Stimulated activated CD8-positive, alpha-beta memory T cell treated with anti-CD3 and anti-CD28 coated beads, Interleukin-15, amount 100 ng/mL, for 24 hours (primary cell): ENCODE measurements around the gene HBB.
"Not testable (repeated sequence)": the region's sequence is repeated elsewhere in the genome, so short reads cannot be mapped to it uniquely, and the experiment has no call there.

ENCODE experiments used
- DNase-seq: peaks from one replicate; pipeline ENCODE4 v3.0.0-alpha.2; 2020; ENCODE audit warnings: low read depth

Gene HBB

DNA sequence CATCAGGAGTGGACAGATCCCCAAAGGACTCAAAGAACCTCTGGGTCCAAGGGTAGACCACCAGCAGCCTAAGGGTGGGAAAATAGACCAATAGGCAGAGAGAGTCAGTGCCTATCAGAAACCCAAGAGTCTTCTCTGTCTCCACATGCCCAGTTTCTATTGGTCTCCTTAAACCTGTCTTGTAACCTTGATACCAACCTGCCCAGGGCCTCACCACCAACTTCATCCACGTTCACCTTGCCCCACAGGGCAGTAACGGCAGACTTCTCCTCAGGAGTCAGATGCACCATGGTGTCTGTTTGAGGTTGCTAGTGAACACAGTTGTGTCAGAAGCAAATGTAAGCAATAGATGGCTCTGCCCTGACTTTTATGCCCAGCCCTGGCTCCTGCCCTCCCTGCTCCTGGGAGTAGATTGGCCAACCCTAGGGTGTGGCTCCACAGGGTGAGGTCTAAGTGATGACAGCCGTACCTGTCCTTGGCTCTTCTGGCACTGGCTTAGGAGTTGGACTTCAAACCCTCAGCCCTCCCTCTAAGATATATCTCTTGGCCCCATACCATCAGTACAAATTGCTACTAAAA is at the start of gene HBB:
TSS of gene HBB (minus strand) at position 340 of the 579 bp plus-strand sequence. CDS start at position 290, 50 bp downstream.
- DNase-seq: no peak

DNA sequence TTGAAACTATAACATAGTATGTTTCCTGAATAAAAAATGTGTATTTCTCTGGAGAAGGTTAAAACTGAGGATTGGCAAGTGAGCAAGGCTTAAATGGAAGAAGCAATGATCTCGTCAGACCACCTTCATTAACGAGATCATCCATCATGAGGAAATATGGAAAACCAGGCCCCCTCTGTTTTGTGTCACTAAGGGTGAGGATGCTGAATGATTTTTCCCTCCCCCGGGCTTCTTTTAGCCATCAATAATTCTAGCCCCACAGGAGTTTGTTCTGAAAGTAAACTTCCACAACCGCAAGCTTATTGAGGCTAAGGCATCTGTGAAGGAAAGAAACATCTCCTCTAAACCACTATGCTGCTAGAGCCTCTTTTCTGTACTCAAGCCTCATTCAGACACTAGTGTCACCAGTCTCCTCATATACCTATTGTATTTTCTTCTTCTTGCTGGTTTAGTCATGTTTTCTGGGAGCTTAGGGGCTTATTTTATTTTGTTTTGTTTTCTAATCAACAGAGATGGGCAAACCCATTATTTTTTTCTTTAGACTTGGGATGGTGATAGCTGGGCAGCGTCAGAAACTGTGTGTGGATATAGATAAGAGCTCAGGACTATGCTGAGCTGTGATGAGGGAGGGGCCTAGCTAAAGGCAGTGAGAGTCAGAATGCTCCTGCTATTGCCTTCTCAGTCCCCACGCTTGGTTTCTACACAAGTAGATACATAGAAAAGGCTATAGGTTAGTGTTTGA is 48.7 kb upstream of the HBB start:
- DNase-seq: no peak

DNA sequence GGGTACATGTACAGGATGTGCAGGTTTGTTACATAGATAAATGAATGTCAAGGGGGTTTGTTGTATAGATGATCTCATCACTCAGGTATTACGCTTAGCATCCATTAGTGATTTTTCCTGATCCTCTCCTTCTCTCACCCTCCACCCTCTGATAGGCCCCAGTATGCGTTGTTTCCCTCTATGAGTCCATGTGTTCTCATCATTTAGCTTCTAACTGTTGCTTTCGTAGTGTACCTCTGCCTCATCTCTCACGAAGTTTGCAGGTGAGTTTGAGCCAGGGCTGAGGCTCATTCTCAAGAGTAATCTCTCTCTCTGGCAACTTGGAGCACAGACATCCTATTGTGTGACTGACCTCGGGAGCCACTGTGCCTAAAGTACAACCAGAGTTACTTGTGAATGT is 47.5 kb upstream of the HBB start:
- DNase-seq: no peak

- no peak for DNase-seq
These were observed 45.6 kb upstream of the HBB start for GRCh38 chr11:5272395-5273017.

- DNase-seq: no peak
These were observed 42.9 kb upstream of the HBB start, which contains the start of gene HBE1 for GRCh38 chr11:5269715-5270147. TSS of gene HBE1 (minus strand) at chr11:5269945. CDS start at chr11:5269890, 55 bp downstream.

DNA sequence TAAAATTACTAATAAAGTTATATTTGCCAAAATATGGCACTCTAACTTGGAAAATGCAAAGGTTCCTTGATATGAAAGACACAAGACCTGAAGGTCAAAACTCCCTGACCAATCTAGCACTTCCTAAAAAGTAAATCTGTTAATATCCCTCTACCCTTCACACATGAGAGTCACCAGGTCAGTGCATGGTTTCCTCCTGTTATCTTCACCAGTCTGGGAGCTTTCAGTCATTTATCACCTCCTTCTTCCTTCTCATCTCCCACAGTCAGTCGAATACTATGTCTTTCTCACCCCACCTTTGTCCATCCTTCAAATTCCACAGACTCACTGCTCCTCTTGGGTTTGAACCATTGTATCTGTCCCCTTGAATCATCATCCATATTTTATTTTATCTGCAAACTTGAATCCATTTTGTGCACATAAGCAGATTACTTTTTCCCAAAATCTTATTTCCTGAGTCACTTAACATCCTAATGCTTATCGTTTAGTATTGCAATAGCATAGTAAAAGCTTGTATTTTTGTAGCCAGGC is 40.2 kb upstream of the HBB start:
- DNase-seq: no peak

- no peak for DNase-seq
These were observed 39.7 kb upstream of the HBB start for GRCh38 chr11:5266609-5267008.

DNA sequence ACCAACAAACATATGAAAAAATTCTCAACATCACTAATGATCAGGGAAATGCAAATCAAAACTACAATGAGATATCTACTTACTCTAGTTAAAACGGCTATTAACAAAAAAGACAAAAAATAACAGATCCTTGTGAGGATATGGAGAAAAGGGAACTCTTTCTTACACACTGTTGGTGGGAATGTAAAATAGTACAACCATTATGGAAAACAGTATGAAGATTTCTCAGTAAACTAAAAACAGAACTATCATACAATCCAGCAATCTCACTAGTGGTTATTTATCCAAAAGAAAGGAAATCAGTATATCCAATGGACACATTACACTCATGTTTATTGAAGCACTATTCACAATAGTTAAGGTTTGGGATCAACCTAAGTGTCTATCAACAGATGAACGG is 39.0 kb upstream of the HBB start:
- no peak for DNase-seq

DNA sequence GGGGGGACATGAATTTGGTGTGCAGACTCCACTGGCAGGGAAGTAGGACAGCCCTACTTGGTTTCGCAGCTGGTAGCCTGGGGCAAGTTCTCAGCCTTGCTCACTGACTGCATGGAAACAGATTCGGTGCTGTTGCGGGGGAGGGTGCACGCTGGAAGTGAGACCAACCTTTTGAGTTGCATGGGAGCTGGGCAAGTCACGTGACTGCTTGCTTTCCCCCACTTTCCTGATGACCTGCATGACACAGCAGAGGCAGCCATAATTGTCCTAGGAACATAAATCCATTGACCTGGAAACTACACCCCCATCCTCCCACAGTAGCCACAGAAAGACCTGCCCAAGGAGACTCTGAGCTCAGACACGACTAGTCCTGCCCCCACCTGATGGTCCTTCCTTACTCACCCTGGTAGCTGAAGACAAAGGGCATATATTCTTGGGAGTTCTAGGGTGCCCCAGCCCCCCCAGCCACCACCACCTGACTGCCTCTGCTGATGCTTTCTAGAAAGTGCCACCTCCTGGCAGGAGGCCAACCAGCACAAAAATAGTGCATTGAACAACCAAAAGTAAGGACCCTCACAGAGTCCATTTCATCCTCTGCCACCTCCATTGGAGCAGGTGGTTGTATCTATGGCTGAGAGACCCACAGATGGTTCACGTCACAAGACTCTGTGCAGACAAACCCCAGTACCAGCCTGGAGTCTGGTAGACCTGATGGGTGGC is 31.8 kb upstream of the HBB start:
- no peak for DNase-seq

GRCh38 chr11:5257296-5257695 is 30.4 kb upstream of the HBB start:
- DNase-seq: no peak

GRCh38 chr11:5254646-5255413 is 28.0 kb upstream of the HBB start, which contains the start of gene HBG2:
TSS of gene HBG2 (minus strand) at chr11:5254781. CDS start at chr11:5254728, 53 bp downstream.
- DNase-seq: not testable (repeated sequence)

- DNase-seq: not testable (repeated sequence)
These were observed 27.2 kb upstream of the HBB start for GRCh38 chr11:5254023-5254422.

- DNase-seq: not testable (repeated sequence)
These were observed 26.6 kb upstream of the HBB start for GRCh38 chr11:5253440-5253839.

DNA sequence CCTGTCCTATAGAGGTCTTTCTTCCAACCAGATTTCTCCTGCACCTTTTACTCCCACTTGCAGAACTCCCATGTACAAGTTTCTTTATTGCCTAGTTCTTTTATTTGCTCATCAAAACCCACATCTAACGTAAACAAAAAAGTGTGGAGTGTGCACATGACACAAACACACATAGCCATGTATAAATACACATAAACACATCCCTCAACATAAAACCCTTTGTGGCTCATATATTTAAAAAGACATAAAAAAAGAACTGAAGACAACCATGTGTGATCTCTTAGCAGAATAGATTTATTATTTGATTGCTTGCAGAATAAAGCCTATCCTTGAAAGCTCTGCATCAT is 26.0 kb upstream of the HBB start:
- DNase-seq: no peak

DNA sequence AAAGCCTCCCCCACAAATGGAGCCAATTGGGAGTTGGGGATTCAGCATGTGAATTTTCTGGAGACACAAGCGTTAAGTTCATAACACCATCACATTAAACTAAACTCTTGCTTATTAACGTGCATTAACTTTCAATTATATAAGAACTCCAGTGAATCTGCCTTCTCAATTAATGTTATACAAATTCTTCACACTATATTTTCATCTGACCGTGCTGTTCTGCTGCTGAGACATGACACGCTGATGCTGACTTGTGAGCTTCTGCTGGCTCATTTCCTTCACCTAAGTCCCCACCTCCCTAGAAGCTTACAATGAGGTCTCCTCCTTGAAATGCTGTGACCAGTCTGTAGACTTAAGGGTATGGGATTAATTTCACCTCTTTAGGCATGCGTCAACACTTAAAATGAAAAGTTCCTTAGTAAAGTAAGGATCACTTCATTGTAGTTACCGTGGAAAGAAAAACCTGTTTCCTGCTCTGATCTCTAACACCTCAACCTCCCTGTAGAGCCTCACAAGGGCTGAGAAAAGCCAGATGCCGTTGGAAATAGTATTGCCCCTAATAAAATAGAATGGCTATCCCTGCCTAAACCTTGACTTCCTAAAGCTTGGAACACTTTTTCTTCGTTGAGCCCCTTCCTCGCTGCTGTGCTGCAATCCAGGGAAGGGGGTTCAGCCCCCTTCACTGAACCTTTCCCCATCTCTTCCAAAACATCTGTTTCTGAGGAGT is 25.5 kb upstream of the HBB start:
- no peak for DNase-seq

DNA sequence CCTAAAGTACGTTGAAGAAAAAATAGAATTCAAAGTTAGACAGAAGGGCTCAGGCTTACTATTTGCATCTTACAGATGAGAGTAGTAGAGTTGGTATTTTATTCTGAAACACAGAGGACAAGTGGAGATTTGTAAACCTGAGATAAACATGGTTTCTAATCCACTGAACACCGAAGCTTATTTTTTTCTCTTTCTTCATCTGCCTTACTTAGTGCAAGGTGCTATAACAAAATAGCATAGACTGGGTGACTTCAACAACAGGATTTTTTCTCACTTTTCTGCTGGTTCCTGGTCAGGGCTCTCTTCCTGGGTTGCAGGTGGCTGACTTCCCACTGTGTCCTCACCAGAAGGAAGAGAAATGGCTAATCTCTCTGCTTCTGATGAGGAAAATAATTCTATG is 24.9 kb upstream of the HBB start:
- DNase-seq: no peak

DNA sequence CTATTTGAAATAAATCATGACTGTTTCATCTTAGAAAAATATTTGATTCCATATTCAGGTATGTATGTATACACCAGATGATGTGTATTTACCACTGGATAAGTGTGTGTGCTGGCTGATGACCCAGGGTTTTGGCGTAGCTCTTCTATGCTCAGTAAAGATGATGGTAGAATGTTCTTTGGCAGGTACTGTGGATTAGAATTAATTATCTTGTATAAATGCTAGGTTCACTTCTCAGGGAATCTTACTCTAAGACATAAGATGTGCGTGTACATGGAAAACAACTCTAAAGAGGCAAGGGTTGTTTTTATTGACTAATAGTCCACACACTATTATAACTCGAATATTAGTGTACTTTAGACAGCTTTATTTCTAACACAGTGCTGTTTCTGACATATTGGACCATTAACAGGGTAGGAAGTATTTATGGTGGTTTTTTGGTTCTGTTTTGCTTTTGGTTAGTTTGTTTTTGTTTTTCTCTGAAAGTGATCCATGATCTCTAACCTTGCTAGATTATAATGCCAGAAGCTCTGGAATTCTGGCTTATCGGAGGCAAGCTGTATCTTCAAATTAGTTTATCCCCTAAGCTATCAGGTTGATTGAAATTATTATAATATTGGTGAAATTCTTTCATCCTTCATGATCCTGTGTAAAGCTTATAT is 23.8 kb upstream of the HBB start:
- no peak for DNase-seq

DNA sequence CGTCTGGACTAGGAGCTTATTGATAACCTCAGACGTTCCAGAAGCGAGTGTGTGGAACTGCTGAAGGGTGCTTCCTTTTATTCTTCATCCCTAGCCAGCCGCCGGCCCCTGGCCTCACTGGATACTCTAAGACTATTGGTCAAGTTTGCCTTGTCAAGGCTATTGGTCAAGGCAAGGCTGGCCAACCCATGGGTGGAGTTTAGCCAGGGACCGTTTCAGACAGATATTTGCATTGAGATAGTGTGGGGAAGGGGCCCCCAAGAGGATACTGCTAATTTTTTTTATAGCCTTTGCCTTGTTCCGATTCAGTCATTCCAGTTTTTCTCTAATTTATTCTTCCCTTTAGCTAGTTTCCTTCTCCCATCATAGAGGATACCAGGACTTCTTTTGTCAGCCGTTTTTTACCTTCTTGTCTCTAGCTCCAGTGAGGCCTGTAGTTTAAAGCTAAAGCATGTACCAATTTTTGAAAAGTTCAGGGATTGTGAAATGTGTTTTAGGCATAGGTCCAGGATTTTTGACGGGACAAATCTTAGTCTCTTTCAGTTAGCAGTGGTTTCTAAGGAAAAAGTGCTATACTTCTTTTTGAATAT is 23.0 kb upstream of the HBB start, which contains the start of gene HBG1:
TSS of gene HBG1 (minus strand) at position 51 of the 590 bp plus-strand sequence. CDS start 53 bp downstream, outside the sequence.
- DNase-seq: not testable (repeated sequence)

- not testable (repeated sequence) for DNase-seq
These were observed 21.6 kb upstream of the HBB start for GRCh38 chr11:5248498-5248897.
